GM23338 (cell line): ENCODE data around the gene PIAS1. TPM values are rescaled to one million over a fixed set of nuclear protein-coding genes. Genes with fewer than 3 reads are reported as not detected.

Experiments
- ATAC-seq: fragments of 200-7000 bp; cut with Tn5 transposase; 3 replicates; pipeline ENCODE4 v1.9.1; 2020
- DNase-seq: peaks from one replicate; pipeline ENCODE4 v3.0.0-alpha.2; 2015; ENCODE audit warnings: low spot score
- H2AFZ ChIP-seq: fragments of 200-600 bp; sonication (generic); 2 replicates; pipeline ENCODE4 v1.8.0; 2016; ENCODE audit warnings: antibody characterized with exemption, mild to moderate bottlenecking, moderate library complexity
- H3F3A ChIP-seq: fragments of 200-600 bp; sonication (generic); replicated peaks from 2 replicates; pipeline ENCODE4 v1.8.0; 2017; ENCODE audit warnings: antibody characterized with exemption, mixed run types, low read depth
- H3K27ac ChIP-seq: fragments of 200-600 bp; sonication (generic); 2 replicates; pipeline ENCODE4 v1.6.1; 2016; ENCODE audit warnings: low read depth
- H3K27me3 ChIP-seq: fragments of 200-600 bp; sonication (generic); 2 replicates; pipeline ENCODE4 v1.8.0; 2016; ENCODE audit warnings: mild to moderate bottlenecking, mixed run types, moderate library complexity; ENCODE audit not compliant: insufficient read depth
- H3K36me3 ChIP-seq: fragments of 200-600 bp; sonication (generic); 2 replicates; pipeline ENCODE4 v1.8.0; 2016; ENCODE audit warnings: mild to moderate bottlenecking; ENCODE audit not compliant: insufficient read depth
- H3K4me1 ChIP-seq: fragments of 200-600 bp; sonication (generic); 2 replicates; pipeline ENCODE4 v1.8.0; 2016; ENCODE audit warnings: mild to moderate bottlenecking, moderate library complexity; ENCODE audit not compliant: insufficient read depth
- H3K4me2 ChIP-seq: fragments of 200-600 bp; sonication (generic); 2 replicates; pipeline ENCODE4 v1.7.1; 2017; ENCODE audit warnings: mixed run types
- H3K4me3 ChIP-seq: fragments of 200-600 bp; sonication (generic); 2 replicates; pipeline ENCODE4 v1.6.1; 2016; ENCODE audit warnings: mixed run types
- H3K79me2 ChIP-seq: fragments of 200-600 bp; sonication (generic); replicated peaks from 2 replicates; pipeline ENCODE4 v1.8.0; 2017; ENCODE audit warnings: mild to moderate bottlenecking; ENCODE audit not compliant: insufficient read depth
- H3K9me2 ChIP-seq: fragments of 200-600 bp; sonication (generic); 2 replicates; pipeline ENCODE4 v1.8.0; 2017; ENCODE audit not compliant: insufficient read depth
- H4K20me1 ChIP-seq: fragments of 200-600 bp; sonication (generic); replicated peaks from 2 replicates; pipeline ENCODE4 v1.8.0; 2017; ENCODE audit warnings: mild to moderate bottlenecking; ENCODE audit not compliant: insufficient read depth
- H3K27ac Mint-ChIP-seq: 2 replicates; pipeline ENCODE4 v1.8.0; 2020; ENCODE audit warnings: inconsistent platforms, mild to moderate bottlenecking, moderate library complexity, mixed read lengths
- H3K27me3 Mint-ChIP-seq: 3 replicates; pipeline ENCODE4 v1.8.0; 2022; ENCODE audit warnings: low read depth, mild to moderate bottlenecking, moderate library complexity, mixed read lengths, inconsistent platforms; ENCODE audit not compliant: insufficient read depth, poor library complexity
- H3K36me3 Mint-ChIP-seq: 3 replicates; pipeline ENCODE4 v1.8.0; 2021; ENCODE audit warnings: low read depth, mild to moderate bottlenecking, inconsistent platforms, moderate library complexity, mixed read lengths
- H3K4me1 Mint-ChIP-seq: 3 replicates; pipeline ENCODE4 v1.8.0; 2020; ENCODE audit warnings: mild to moderate bottlenecking, inconsistent platforms, mixed read lengths
- H3K4me3 Mint-ChIP-seq: 3 replicates; pipeline ENCODE4 v1.8.0; 2021; ENCODE audit warnings: moderate library complexity, mild to moderate bottlenecking, inconsistent platforms, mixed read lengths
- H3K9me3 Mint-ChIP-seq: 3 replicates; pipeline ENCODE4 v1.8.0; 2020; ENCODE audit warnings: moderate library complexity, mild to moderate bottlenecking, inconsistent platforms, mixed read lengths
- CREB1 ChIP-seq: fragments of 250-450 bp; sonication (Bioruptor Pico); IDR thresholded peaks from 2 replicates; pipeline ENCODE4 v1.5.0; 2020; ENCODE audit warnings: low read depth, mild to moderate bottlenecking, moderate library complexity
- CTCF ChIP-seq, 2 experiments: fragments of 200-600 bp in 1 of 2; sonication (generic) in 1 of 2; conservative IDR thresholded peaks; 2 replicates each; pipeline versions ENCODE4 v1.5.1 to v1.6.1; 2016 to 2017; ENCODE audit warnings: antibody characterized with exemption in 2 of 2, low read depth in 2 of 2, mild to moderate bottlenecking in 2 of 2, moderate library complexity in 1 of 2
- ETS1 ChIP-seq: IDR thresholded peaks from 2 replicates; pipeline ENCODE4 v1.6.1; 2016; ENCODE audit warnings: antibody characterized with exemption
- EZH2 ChIP-seq: fragments of 200-600 bp; sonication (generic); IDR thresholded peaks from one replicate; pipeline ENCODE4 v1.8.0; 2017; ENCODE audit warnings: antibody characterized with exemption, mild to moderate bottlenecking, low read depth; ENCODE audit not compliant: unreplicated experiment
- EZH2phosphoT487 ChIP-seq: fragments of 200-600 bp; sonication (generic); IDR thresholded peaks from one replicate; pipeline ENCODE4 v1.8.1; 2018; ENCODE audit warnings: antibody characterized with exemption; ENCODE audit not compliant: unreplicated experiment
- JUNB ChIP-seq: IDR thresholded peaks from one replicate; pipeline ENCODE4 v1.6.1; 2016; ENCODE audit warnings: antibody characterized with exemption; ENCODE audit not compliant: unreplicated experiment
- NANOG ChIP-seq: IDR thresholded peaks from 2 replicates; pipeline ENCODE4 v1.6.1; 2016; ENCODE audit warnings: antibody characterized with exemption, borderline replicate concordance
- POLR2AphosphoS5 ChIP-seq: IDR thresholded peaks from 2 replicates; pipeline ENCODE4 v1.6.1; 2016; ENCODE audit warnings: antibody characterized with exemption, low read depth
- STAT1 ChIP-seq: IDR thresholded peaks from one replicate; pipeline ENCODE4 v1.6.1; 2016; ENCODE audit warnings: antibody characterized with exemption; ENCODE audit not compliant: unreplicated experiment
- ZNF114 ChIP-seq: fragments of 250-450 bp; sonication (Bioruptor Pico); IDR thresholded peaks from 2 replicates; pipeline ENCODE4 v1.5.0; 2020; ENCODE audit warnings: mild to moderate bottlenecking, moderate library complexity
- ZNF331 ChIP-seq: fragments of 250-450 bp; sonication (Bioruptor Pico); IDR thresholded peaks from 2 replicates; pipeline ENCODE4 v1.5.0; 2020; ENCODE audit warnings: low read depth, mild to moderate bottlenecking, moderate library complexity
- polyA plus RNA-seq: library from polyadenylated mRNA; unstranded; fragments of >200 nt; fragmentation: Nextera tagmentation; extraction: Ambion mirVana; gene quantifications from 2 replicates; pipeline ENCODE4 v1.2.1, GENCODE V29; 2016
- total RNA-seq: library from RNA; depleted of rRNA; stranded (reverse); fragments of >200 nt; shearing (Covaris generic); gene quantifications from 2 replicates; pipeline ENCODE4 v1.2.3, GENCODE V29; 2014
- TF ChIP-seq, protein P1 (sequence below): fragments of 250-450 bp; sonication (Bioruptor Pico); IDR thresholded peaks from 2 replicates; pipeline ENCODE4 v1.5.0; 2020; ENCODE audit warnings: mild to moderate bottlenecking, moderate library complexity
- TF ChIP-seq, protein P2 (sequence below): IDR thresholded peaks from one replicate; pipeline ENCODE4 v1.6.1; 2018; ENCODE audit warnings: antibody characterized with exemption; ENCODE audit not compliant: unreplicated experiment

The PIAS1 gene
- total and polyA plus RNA-seq, 2 experiments from 2014 or later: 30.7 to 32.1 TPM

DNA sequence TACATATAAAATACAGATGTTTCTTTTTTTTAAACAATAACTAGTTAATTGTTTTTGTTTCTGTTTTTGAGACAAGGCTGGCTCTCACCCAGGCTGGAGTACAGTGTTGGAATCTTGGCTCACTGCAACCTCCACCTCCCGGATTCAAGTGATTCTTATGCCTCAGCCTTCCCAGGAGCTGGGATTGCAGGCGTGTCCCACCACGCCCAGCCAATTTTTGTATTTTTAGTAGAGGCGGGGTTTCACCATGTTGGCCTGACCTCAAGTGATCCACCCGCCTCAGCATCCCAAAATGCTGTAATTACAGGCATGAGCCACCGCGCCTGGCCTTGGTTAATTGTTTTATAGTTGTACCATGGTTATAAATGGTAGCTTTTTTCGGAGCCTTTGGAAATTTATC, 72.3 kb downstream of the PIAS1 start:
- Mint-ChIP-seq H3K4me1 (no peaks in the 10 kb centered on the region), H3K36me3 (no peaks in the 10 kb centered on the region; the same call in 2 of the 3 replicates), H3K4me3 (no peak overlapping the region), H3K9me3 (no peaks in the 10 kb centered on the region), H3K27ac (no peak overlapping the region), H3K27me3 (no peaks in the 10 kb centered on the region)
- ATAC-seq: no peak
- Histone ChIP-seq H3K36me3 (no peaks in the 10 kb centered on the region), H3K9me2 (no peaks in the 10 kb centered on the region), H3K27me3 (no peaks in the 10 kb centered on the region), H3K4me1 (no peaks in the 10 kb centered on the region), H4K20me1 (peaks cover 3% of the 10 kb centered on the region; the same call in 1 of the 2 replicates), H3K4me3 (no peak overlapping the region), H3K27ac (0 out of 2 replicates have a peak overlapping the region, but pooled peaks have one; percentile 14), H3K79me2 (peaks cover 30% of the 10 kb centered on the region; the same call in 1 of the 2 replicates), H3K4me2 (no peak overlapping the region), H2AFZ (no peak overlapping the region), H3F3A (no peaks in the 10 kb centered on the region)
- DNase-seq: no peak
- TF ChIP-seq JUNB (no peak), STAT1 (no peak), EZH2 (no peak), EZH2phosphoT487 (no peak), CTCF (conservative IDR thresholded peaks at IDR 0.05; ENCODE audit: low read depth in 2 of 2) (no peak), POLR2AphosphoS5 (no peak), ETS1 (no peak), ZNF114 (CRISPR knock-in tag) (no peak), NANOG (no peak), ZNF331 (CRISPR knock-in tag) (no peak), CREB1 (no peak)
- TF ChIP-seq, protein P1, sequence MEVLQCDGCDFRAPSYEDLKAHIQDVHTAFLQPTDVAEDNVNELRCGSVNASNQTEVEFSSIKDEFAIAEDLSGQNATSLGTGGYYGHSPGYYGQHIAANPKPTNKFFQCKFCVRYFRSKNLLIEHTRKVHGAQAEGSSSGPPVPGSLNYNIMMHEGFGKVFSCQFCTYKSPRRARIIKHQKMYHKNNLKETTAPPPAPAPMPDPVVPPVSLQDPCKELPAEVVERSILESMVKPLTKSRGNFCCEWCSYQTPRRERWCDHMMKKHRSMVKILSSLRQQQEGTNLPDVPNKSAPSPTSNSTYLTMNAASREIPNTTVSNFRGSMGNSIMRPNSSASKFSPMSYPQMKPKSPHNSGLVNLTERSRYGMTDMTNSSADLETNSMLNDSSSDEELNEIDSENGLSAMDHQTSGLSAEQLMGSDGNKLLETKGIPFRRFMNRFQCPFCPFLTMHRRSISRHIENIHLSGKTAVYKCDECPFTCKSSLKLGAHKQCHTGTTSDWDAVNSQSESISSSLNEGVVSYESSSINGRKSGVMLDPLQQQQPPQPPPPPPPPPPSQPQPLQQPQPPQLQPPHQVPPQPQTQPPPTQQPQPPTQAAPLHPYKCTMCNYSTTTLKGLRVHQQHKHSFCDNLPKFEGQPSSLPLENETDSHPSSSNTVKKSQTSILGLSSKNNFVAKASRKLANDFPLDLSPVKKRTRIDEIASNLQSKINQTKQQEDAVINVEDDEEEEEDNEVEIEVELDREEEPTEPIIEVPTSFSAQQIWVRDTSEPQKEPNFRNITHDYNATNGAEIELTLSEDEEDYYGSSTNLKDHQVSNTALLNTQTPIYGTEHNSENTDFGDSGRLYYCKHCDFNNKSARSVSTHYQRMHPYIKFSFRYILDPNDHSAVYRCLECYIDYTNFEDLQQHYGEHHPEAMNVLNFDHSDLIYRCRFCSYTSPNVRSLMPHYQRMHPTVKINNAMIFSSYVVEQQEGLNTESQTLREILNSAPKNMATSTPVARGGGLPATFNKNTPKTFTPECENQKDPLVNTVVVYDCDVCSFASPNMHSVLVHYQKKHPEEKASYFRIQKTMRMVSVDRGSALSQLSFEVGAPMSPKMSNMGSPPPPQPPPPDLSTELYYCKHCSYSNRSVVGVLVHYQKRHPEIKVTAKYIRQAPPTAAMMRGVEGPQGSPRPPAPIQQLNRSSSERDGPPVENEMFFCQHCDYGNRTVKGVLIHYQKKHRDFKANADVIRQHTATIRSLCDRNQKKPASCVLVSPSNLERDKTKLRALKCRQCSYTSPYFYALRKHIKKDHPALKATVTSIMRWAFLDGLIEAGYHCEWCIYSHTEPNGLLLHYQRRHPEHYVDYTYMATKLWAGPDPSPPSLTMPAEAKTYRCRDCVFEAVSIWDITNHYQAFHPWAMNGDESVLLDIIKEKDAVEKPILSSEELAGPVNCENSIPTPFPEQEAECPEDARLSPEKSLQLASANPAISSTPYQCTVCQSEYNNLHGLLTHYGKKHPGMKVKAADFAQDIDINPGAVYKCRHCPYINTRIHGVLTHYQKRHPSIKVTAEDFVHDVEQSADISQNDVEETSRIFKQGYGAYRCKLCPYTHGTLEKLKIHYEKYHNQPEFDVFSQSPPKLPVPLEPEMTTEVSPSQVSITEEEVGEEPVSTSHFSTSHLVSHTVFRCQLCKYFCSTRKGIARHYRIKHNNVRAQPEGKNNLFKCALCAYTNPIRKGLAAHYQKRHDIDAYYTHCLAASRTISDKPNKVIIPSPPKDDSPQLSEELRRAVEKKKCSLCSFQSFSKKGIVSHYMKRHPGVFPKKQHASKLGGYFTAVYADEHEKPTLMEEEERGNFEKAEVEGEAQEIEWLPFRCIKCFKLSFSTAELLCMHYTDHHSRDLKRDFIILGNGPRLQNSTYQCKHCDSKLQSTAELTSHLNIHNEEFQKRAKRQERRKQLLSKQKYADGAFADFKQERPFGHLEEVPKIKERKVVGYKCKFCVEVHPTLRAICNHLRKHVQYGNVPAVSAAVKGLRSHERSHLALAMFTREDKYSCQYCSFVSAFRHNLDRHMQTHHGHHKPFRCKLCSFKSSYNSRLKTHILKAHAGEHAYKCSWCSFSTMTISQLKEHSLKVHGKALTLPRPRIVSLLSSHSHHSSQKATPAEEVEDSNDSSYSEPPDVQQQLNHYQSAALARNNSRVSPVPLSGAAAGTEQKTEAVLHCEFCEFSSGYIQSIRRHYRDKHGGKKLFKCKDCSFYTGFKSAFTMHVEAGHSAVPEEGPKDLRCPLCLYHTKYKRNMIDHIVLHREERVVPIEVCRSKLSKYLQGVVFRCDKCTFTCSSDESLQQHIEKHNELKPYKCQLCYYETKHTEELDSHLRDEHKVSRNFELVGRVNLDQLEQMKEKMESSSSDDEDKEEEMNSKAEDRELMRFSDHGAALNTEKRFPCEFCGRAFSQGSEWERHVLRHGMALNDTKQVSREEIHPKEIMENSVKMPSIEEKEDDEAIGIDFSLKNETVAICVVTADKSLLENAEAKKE (CRISPR knock-in tag): no peak
- TF ChIP-seq, protein P2, sequence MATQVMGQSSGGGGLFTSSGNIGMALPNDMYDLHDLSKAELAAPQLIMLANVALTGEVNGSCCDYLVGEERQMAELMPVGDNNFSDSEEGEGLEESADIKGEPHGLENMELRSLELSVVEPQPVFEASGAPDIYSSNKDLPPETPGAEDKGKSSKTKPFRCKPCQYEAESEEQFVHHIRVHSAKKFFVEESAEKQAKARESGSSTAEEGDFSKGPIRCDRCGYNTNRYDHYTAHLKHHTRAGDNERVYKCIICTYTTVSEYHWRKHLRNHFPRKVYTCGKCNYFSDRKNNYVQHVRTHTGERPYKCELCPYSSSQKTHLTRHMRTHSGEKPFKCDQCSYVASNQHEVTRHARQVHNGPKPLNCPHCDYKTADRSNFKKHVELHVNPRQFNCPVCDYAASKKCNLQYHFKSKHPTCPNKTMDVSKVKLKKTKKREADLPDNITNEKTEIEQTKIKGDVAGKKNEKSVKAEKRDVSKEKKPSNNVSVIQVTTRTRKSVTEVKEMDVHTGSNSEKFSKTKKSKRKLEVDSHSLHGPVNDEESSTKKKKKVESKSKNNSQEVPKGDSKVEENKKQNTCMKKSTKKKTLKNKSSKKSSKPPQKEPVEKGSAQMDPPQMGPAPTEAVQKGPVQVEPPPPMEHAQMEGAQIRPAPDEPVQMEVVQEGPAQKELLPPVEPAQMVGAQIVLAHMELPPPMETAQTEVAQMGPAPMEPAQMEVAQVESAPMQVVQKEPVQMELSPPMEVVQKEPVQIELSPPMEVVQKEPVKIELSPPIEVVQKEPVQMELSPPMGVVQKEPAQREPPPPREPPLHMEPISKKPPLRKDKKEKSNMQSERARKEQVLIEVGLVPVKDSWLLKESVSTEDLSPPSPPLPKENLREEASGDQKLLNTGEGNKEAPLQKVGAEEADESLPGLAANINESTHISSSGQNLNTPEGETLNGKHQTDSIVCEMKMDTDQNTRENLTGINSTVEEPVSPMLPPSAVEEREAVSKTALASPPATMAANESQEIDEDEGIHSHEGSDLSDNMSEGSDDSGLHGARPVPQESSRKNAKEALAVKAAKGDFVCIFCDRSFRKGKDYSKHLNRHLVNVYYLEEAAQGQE: no peak
